ENCODE data around the gene FREM2. TPM values are rescaled to one million over a fixed set of nuclear protein-coding genes. Genes with fewer than 3 reads are reported as not detected.

The FREM2 gene
- total and polyA plus RNA-seq, 2 of the 4 experiments (the other 2 are of a cell fraction): not detected

GRCh38 chr13:38657191-38657590, 29.7 kb upstream of the FREM2 start:
- H3K4me3 ChIP-seq (ENCODE audit: insufficient read depth, low read depth, low read length): no peak overlapping the region
- dilution Hi-C loops (cut with HindIII; ENCODE audit: low sequenced_read_pairs, unreplicated experiment): no loop called here
- POLR2A ChIA-PET (ENCODE audit: unreplicated experiment): no interaction called here

More at GRCh38 chr13:38657191-38657590, 29.7 kb upstream of the FREM2 start:
- no peaks in the 10 kb centered on the region for H3K9me1 ChIP-seq (ENCODE audit: insufficient read depth, low read length)
- CTCF ChIA-PET: no interaction called here
- no peaks in the 10 kb centered on the region for H4K20me1 ChIP-seq (ENCODE audit: insufficient read depth, low read length)
- in situ Hi-C loops (cut with MboI; ENCODE audit: low sequenced_read_pairs) (no loop called here), intact Hi-C loops (cut with micrococcal nuclease) (no loop called here)
- H2BK20ac ChIP-seq (ENCODE audit: low read depth, low read length): no peak overlapping the region
- no peak overlapping the region for H3K9ac ChIP-seq (ENCODE audit: low read depth, low read length)
- no peak overlapping the region for H3K23ac ChIP-seq (ENCODE audit: low read depth, low read length)
- H3K9me3 ChIP-seq (ENCODE audit: control insufficient read depth, insufficient read depth, low read length): no peaks in the 10 kb centered on the region
- no peaks in the 10 kb centered on the region for H3K79me1 ChIP-seq (ENCODE audit: low read depth in 1 of 2, low read length in 2 of 2)
- no peak overlapping the region for H2BK5ac ChIP-seq (ENCODE audit: low read depth, low read length, poor library complexity, severe bottlenecking)
- no peaks in the 10 kb centered on the region for H3K4me1 ChIP-seq (ENCODE audit: control insufficient read depth, insufficient read depth, low read length)
- DNase-seq (peak; percentile 6), ATAC-seq (ENCODE audit: low read depth) (peak; percentile 64; the same call in 1 of the 2 replicates)
- 0% methylated on average over 1 of the region's 1 CpG; no CpG with 5 or more reads in 1 of the 2 experiments for WGBS, 2 experiments (ENCODE audit: extremely low coverage in 2 of 2, insufficient read length in 1 of 2)
- no peak overlapping the region for H3K4me2 ChIP-seq (ENCODE audit: low read depth, low read length)
- no peak overlapping the region for H3K14ac ChIP-seq (replicated peaks; ENCODE audit: low read depth, low read length)
- H2AK5ac ChIP-seq (ENCODE audit: low read depth, low read length): no peak overlapping the region
- TF ChIP-seq POLR2A (IDR thresholded peaks at IDR 0.05; ENCODE audit: low read depth, low read length): no peak
- TF ChIP-seq RFX5 (IDR thresholded peaks at IDR 0.05; ENCODE audit: low read depth, low read length): no peak
- TF ChIP-seq RAD21 (IDR thresholded peaks at IDR 0.05; ENCODE audit: low read length): no peak
- TF ChIP-seq, protein P1, sequence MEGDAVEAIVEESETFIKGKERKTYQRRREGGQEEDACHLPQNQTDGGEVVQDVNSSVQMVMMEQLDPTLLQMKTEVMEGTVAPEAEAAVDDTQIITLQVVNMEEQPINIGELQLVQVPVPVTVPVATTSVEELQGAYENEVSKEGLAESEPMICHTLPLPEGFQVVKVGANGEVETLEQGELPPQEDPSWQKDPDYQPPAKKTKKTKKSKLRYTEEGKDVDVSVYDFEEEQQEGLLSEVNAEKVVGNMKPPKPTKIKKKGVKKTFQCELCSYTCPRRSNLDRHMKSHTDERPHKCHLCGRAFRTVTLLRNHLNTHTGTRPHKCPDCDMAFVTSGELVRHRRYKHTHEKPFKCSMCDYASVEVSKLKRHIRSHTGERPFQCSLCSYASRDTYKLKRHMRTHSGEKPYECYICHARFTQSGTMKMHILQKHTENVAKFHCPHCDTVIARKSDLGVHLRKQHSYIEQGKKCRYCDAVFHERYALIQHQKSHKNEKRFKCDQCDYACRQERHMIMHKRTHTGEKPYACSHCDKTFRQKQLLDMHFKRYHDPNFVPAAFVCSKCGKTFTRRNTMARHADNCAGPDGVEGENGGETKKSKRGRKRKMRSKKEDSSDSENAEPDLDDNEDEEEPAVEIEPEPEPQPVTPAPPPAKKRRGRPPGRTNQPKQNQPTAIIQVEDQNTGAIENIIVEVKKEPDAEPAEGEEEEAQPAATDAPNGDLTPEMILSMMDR (conservative IDR thresholded peaks at IDR 0.05; ENCODE audit: low read depth, low read length): no peak
- no peak for TF ChIP-seq CEBPB (IDR thresholded peaks at IDR 0.05; ENCODE audit: low read depth, low read length)
- no peak for TF ChIP-seq RCOR1 (IDR thresholded peaks at IDR 0.05; ENCODE audit: insufficient replicate concordance, low read length)
- TF ChIP-seq MXI1 (IDR thresholded peaks at IDR 0.05; ENCODE audit: borderline replicate concordance, low read depth, low read length): no peak
- no peak for TF ChIP-seq SMC3 (IDR thresholded peaks at IDR 0.05; ENCODE audit: low read depth, low read length)
- TF ChIP-seq ELK1 (IDR thresholded peaks at IDR 0.05; ENCODE audit: borderline replicate concordance, low read depth, low read length): no peak
- TF ChIP-seq BHLHE40 (IDR thresholded peaks at IDR 0.05; ENCODE audit: low read depth, low read length): no peak
- TF ChIP-seq CHD1 (IDR thresholded peaks at IDR 0.05; ENCODE audit: low read depth, low read length): no peak
- H3K18ac ChIP-seq (ENCODE audit: low read depth, low read length): no peak overlapping the region
- no peak overlapping the region for H3K4ac ChIP-seq (ENCODE audit: low read depth, low read length)
- no peak overlapping the region for H3K56ac ChIP-seq (ENCODE audit: extremely low read depth, insufficient read depth, low read length)
- no peak overlapping the region for H2BK120ac ChIP-seq (ENCODE audit: low read depth, low read length)
- H4K5ac ChIP-seq (ENCODE audit: low read depth, low read length): no peak overlapping the region
- no TSS peak for BruUV-seq (replicated peaks)
- no peak overlapping the region for H2AK9ac ChIP-seq (replicated peaks; ENCODE audit: low read depth, low read length, poor library complexity)
- no peak overlapping the region for H4K8ac ChIP-seq (ENCODE audit: low read depth in 2 of 2, low read length in 2 of 2)
- no peaks in the 10 kb centered on the region for H3K36me3 ChIP-seq (ENCODE audit: control insufficient read depth, insufficient read depth, low read length)
- no peak overlapping the region for H2AFZ ChIP-seq (replicated peaks; ENCODE audit: low read length, poor library complexity)
- no peak overlapping the region for H3K27ac ChIP-seq (ENCODE audit: insufficient read depth, low read length)
- H2BK15ac ChIP-seq (ENCODE audit: low read depth, low read length): no peak overlapping the region
- H4K91ac ChIP-seq (ENCODE audit: insufficient read depth, low read depth, low read length): no peak overlapping the region
- no peaks in the 10 kb centered on the region for H3K27me3 ChIP-seq (ENCODE audit: control insufficient read depth, insufficient read depth, low read length)

Measured in IMR-90 (cell line).